Measurements from ENCODE around the gene PLEKHA6.

Gene PLEKHA6

GRCh38 chr1:204232526-204232925 lies 127.2 kb downstream of the PLEKHA6 start:
- in situ Hi-C loops (cut with MboI; ENCODE audit: low pct_unique_long_range_greater_than_20kb, low sequenced_read_pairs): no loop called here
- no peak for DNase-seq

- DNase-seq: no peak
- in situ Hi-C loops (cut with MboI; ENCODE audit: low pct_unique_long_range_greater_than_20kb, low sequenced_read_pairs): no loop called here
Measured at GRCh38 chr1:204230211-204230610, 129.5 kb downstream of the PLEKHA6 start.

DNA sequence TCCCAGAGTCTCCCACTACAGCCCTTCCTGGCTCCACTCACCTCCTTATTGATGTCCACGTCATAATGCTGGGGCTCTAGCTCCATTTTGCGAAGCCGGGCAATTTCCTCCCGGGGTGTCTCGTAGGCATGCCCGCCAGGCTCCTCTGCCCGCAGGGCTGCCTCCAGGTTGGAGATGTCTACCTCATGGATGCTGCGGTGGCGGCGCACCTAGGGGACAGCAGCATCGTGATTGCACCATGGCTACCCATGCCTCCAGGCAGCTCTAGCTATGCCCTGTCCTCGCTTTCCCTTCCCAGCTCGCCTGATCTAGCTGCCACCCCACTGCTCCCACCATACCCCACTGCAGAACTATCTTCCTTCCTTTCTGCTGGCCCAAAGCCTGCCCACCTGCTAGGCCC lies 130.8 kb downstream of the PLEKHA6 start:
- in situ Hi-C loops (cut with MboI; ENCODE audit: low pct_unique_long_range_greater_than_20kb, low sequenced_read_pairs): no loop called here
- DNase-seq: no peak

DNA sequence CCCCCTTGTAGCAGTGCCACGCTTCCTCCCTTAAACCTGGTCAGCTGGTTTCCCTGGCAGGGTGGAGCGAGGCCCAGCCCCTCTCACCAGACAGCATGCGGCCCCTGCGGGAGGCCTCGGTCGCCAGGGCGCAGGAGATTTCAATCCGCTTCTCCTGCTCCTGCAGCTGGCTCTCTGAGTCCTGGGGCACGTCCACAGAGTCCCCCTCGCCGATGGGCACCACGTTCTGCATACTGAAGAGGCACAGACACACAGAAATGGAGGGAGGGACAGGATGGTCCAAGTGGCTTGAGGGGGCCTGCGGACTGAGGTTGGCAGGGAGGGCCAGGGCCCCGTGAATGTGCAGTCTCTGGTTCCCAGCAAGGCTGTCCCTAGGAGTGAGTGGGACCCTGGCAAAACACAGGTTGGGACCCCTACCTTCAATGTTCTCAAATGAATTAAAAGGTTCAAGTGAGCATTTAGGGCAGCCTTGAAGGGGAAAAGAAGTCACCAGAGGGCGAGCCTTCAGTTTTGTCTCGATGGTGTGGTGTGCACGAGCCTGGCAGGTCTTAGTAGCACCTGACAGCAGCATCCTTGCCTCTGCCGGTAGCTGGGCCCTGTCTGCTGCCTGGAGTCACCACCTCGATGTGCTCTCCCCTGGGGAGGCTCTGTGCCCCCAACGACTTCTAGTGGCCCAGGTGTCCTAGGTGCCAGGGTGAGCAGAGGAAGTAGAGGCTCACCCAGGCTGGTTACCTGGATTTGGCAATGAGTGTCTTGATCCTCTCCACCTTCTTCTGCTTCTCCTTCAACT lies 131.5 kb downstream of the PLEKHA6 start:
- no peak for DNase-seq
- in situ Hi-C loops (cut with MboI; ENCODE audit: low pct_unique_long_range_greater_than_20kb, low sequenced_read_pairs): no loop called here

GRCh38 chr1:204227351-204227750 lies 132.4 kb downstream of the PLEKHA6 start:
- in situ Hi-C loops (cut with MboI; ENCODE audit: low pct_unique_long_range_greater_than_20kb, low sequenced_read_pairs): no loop called here
- no peak for DNase-seq

DNA sequence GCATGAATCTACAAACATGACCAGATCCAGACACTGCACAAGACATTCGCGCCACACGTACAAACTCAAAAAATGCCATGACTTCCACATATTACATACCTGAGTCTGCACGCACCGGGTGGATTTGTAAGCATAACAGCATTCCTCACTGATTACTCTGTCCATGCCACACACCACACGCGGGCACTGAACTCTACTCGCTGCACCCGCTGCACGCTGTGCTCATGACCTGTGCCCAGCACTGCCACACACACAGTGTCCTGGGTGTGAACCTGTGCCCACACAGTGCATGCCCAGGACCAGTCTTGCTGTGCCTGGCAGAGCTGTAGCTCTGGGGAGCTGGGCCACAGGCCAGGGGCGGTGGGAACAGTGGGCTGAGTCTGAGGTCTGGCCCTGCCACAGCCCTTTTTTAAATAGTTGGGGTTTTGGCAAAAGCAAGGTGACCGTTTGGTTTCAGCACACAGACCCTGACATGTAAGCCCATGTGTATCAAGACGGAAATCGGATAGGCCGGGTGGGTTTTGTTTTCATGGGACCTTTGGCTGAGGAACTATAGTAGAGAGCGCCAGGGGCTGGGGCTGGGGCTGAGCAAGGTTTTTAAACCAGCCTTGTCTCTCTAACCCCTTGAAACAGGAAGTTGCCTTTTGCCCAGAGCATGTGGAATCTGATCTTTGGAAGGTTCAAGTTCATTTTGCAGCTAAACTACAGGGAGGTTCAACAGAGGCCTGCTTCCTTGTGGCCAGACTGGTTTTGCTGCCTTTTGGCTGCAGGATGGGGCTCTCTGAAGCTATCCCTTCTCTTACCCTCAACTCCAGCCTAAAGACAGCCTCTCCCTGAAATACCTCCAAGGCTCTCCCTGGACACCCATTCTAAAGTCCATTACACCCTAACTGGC lies 133.6 kb downstream of the PLEKHA6 start:
- in situ Hi-C loops (cut with MboI; ENCODE audit: low pct_unique_long_range_greater_than_20kb, low sequenced_read_pairs): no loop called here
- DNase-seq: no peak

- in situ Hi-C loops (cut with MboI; ENCODE audit: low pct_unique_long_range_greater_than_20kb, low sequenced_read_pairs): no loop called here
- no peak for DNase-seq
Measured at GRCh38 chr1:204224655-204225054, 135.1 kb downstream of the PLEKHA6 start.

DNA sequence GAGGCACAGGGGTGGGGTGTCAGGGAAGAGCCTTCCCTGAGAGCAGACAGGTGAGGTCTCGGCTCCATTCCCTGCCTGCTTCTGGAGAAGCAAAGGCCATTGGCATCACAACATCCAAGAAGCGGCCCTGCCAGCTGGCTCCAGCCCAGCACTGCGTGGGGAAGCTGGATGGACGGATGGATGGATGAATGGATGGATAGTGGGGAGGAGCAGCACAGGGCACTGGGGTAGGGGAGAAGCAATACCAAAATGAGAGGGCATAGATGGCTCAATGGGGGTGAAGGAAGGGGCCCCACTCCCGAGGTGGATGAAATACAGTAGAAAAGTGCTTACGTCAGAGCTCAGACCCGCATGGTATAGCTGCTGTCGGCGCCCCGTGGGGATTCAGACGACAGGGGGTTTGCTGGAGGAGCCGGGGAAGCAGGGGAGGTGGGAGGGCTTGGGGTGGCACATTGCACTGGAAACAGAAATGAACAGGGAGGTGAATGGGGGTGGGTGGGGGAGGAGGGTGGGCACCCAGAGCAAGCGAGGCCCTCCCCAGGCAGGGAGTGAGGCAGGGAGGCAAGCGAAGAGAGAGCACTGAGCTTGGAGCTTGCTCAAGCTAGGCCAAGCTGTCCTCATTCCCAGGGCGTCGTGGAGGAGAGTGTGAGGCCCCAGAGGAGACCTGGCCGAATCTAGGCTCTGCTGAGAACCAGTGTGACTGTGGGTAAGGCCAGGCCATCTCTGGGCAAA lies 136.4 kb downstream of the PLEKHA6 start:
- no peak for DNase-seq
- in situ Hi-C loops (cut with MboI; ENCODE audit: low pct_unique_long_range_greater_than_20kb, low sequenced_read_pairs): no loop called here

DNA sequence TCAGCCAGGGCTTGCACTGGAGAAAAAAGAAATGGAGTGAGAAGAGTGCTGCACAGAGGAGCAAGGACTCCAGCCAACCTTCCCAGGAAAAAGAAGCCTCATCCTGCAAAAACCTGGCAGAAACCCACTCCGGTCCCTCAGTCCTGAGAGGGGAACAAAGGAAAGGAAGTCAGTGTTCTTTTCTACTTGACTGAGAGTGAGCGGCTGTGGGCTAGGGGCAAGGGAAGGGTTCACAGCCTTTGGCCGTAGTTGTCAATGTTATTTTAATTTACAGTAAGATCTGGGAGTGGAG lies 137.0 kb downstream of the PLEKHA6 start:
- DNase-seq: no peak
- in situ Hi-C loops (cut with MboI; ENCODE audit: low pct_unique_long_range_greater_than_20kb, low sequenced_read_pairs): no loop called here

DNA sequence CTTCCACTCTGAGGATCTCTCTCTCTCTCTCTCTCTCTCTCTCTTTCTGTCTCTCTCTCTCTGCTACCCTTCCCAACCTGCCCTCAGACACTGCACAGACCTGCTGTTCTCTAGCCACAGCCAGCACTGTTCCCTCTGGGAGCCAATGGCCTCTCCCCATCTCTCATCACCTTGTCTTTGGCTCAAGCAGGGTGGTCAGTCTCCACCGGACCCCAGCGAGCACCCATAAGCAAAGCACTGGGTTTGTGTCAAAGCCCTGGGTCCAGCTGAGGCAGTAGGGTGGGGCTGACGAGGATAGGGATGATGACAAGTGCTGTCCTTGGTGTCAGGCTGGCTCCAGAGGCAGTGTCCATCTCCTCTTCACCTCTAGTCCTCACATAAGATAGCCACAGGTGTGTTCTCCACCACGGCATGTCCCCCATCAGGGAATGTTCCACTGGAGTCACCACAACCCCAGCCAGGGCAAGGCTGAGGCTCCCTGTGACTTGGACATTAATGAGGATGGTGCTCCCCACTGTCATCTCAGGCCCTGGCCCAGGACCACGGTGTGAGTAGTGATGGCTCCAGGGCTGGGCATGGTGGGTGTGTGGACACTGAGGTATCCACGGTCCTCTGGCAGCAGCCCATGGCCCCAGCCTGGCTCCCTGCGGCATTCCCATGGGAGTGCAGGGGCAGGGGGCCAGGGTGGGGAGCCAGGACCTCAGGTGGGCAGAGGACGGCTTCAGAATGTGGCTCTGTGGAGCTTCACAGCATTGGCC lies 137.5 kb downstream of the PLEKHA6 start:
- DNase-seq: no peak
- in situ Hi-C loops (cut with MboI; ENCODE audit: low pct_unique_long_range_greater_than_20kb, low sequenced_read_pairs): no loop called here

GRCh38 chr1:204221271-204221670 lies 138.5 kb downstream of the PLEKHA6 start:
- in situ Hi-C loops (cut with MboI; ENCODE audit: low pct_unique_long_range_greater_than_20kb, low sequenced_read_pairs): no loop called here
- DNase-seq: no peak

- no peak for DNase-seq
- in situ Hi-C loops (cut with MboI; ENCODE audit: low pct_unique_long_range_greater_than_20kb, low sequenced_read_pairs): no loop called here
Measured at GRCh38 chr1:204219971-204220616, 139.6 kb downstream of the PLEKHA6 start.

- in situ Hi-C loops (cut with MboI; ENCODE audit: low pct_unique_long_range_greater_than_20kb, low sequenced_read_pairs): no loop called here
- DNase-seq: no peak
Measured at GRCh38 chr1:204218552-204218951, 141.2 kb downstream of the PLEKHA6 start.

DNA sequence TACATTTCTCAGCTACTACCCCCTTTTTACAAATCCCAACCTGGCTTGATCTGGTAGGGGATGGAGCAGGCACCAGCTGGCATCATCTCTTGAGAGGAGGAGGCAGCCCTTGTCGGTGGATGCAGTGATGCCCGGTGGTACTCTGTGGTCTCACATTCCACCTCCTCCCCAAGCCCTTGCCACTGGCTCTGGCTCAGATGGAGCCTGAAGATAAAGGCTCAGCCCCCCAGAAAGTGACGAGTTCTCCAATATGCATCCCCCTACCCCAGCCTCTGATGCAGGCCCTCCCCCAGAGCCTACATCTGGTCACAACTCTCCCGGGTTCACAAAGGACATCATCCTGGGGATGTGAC lies 142.1 kb downstream of the PLEKHA6 start:
- in situ Hi-C loops (cut with MboI; ENCODE audit: low pct_unique_long_range_greater_than_20kb, low sequenced_read_pairs): no loop called here
- no peak for DNase-seq

DNA sequence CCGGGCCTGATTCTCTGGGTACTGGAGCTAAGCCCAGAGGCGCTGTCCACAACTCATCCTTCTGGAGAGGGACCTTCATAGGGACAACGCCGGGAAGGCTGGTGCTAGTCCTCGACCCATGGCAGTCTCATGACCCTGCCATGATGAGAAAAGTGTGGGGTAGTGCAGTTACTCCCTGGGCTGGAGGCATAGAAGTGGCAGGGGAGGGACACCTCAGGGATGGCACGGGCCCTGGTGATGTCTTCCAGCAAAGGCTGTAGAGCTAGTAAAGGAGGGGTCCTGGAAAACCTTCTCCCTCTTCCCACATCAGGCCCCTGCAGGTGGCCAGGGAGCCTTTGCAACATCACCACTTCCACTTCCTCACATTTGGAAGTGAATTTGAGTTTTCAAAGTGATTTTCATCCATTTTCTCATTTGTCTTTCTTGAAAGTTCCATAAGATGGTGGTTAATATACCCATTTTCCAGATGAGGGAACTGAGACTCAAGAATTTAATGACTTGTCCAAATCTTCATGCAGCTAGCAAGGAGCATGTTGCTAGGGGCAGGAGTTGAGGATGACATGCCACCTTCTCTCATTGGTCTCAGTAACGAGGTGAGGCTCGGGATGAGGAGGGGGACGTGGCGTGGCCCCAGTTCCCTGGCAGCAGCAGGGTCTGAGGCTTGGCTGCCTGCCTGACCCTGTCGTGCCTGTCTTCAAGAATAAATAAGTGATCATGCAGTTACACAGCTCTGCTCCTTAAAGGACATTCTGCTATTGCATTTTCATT lies 142.7 kb downstream of the PLEKHA6 start:
- no peak for DNase-seq
- in situ Hi-C loops (cut with MboI; ENCODE audit: low pct_unique_long_range_greater_than_20kb, low sequenced_read_pairs): no loop called here

DNA sequence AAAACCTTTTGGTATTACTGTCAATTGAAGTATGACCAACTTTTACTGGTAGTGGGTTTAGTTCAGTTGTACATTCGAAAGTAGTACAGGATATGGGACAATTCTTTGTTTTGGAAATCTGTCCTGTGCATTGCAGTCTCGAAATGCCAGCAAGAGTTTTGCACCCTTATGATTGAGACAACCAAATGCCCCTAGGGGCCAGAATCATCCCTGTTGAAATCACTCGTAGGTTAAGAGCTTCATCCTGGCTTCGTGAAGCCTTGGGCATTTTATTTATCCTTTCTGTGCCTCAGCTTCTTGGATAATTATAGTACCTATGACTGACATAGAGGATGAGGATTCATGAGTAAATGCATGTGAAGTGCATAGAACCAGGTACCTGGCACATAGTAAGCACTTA lies 143.5 kb downstream of the PLEKHA6 start:
- no peak for DNase-seq
- in situ Hi-C loops (cut with MboI; ENCODE audit: low pct_unique_long_range_greater_than_20kb, low sequenced_read_pairs): no loop called here

DNA sequence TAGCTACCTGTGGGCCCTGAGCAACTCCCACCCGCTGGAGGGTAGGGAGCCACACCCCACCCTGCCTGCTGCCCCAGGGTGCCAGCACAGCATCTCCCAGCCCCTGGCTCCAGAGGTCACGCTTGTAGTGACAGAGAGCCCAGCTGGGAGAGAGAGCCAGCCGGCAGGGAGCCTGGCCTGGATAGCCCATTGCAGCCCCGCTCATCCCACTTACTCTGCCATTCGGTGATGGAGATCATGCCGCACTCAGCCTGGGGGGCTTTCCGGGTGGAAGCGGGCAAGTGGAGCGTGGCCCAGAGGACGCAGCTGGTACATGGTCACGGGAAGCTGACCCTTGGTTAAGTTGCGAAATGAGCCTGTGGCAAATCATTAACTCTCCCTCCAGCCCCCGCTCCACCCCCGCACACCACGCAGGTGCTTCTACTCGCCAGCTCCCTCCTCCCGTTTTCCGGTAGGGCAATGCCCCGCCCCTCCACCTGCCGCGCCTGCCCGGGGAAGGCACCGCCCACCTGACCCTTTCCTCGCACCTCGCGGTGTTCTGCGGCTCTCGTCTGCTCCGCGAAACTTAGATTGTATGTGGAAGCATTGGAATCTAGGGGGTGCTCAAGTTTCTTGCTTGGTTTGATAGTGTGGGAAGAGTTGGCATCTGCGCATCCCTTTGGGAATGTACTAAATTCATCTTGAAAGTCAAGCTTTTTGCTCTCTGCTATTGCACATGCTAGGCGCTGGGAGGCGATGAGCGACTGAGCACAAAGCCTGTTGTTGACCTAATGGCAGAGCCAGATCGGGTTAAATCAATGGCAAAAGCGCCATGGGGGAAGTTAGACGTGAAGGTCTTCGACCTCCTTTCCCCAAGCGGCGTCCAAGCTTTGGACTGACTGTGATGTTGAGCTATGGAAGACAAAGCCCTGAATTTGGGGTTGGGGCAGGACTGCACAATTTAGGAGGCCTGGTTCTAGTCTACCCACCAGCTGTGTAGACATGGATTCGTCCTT lies 145.8 kb downstream of the PLEKHA6 start, which contains the start of gene GOLT1A:
GOLT1A (minus strand) TSS at position 321 of the 995 bp plus-strand sequence; CDS start at position 239, 82 bp downstream.
- in situ Hi-C loops (cut with MboI; ENCODE audit: low pct_unique_long_range_greater_than_20kb, low sequenced_read_pairs): no loop called here
- peak; percentile 51 for DNase-seq

Data from KBM-7 (cell line).